ENCODE data around the gene SYDE2.
"Not testable (repeated sequence)": the region's sequence is repeated elsewhere in the genome, so short reads cannot be mapped to it uniquely, and the experiment has no call there.

The SYDE2 gene

DNA sequence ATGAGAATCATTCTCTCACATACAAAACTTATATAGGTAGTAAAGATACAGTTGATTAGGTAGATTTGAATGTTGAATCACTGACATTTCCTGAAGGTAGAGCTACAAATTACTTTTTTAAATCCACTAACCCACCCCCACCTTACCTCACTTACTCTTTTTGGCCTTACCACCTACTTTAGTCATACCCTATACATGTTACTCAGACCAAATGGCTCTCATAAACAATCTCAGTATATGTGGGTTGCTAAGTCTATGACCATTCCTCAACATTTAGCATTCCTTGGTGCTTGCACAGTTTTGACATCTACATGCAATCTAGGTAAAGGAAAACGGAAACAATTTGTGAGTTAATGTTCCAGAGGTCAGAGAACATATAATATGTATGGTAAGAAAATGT is 26.3 kb downstream of the SYDE2 start:
- no peak for DNase-seq (ENCODE audit: low read depth in 3 of 3, low spot score in 1 of 3)

DNA sequence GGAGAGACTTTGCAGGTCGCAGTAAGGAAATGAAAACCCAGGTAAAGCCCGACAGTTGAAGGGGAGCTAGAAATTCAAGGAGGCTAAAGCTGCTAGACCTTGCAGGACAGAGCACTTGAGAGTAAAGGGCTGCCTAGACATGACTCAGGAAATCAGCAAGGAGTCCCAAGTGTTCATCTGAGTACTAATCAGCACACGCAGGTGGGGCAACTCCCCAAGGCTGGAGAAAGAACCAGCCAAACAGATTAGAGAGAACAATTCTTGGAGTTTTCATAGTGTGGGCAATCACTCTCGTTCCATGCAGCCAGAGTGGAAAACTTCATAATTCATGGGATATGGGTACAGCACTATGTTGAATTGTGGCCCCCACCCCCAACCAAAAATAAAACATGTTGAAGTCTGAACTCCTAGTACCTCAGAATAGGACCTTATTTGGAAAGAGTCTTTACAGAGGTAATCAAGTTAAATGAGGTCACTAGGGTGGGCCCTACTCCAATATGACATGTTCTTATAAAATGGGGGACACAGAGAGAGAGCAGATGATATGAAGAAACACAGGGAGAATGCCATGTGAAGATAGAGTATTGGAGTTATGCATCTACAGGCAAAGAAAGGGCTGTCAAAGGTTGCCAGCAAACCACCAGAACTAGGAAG is 28.0 kb downstream of the SYDE2 start:
- no peak for DNase-seq (ENCODE audit: low read depth in 3 of 3, low spot score in 1 of 3)

DNA sequence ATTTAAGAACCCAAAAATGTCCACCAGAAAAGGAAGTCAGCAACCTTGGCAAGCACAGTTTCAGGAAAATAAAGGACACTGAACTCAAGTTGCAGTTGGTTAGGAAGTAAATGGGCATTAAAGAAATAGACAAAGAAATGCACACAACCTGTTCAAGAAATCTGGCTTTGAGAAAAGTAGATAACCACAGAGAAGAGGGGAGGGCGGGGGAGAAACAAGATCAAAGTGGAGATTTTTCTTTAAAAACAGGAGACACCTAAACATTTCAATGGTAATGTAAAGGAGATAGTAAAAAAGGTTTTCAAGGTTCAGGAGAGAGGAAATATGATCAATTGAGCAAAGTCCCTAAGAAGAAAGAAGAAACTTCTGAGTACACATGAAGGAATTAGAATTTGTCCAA is 29.1 kb downstream of the SYDE2 start:
- DNase-seq (ENCODE audit: low read depth in 3 of 3, low spot score in 1 of 3) = no peak

DNA sequence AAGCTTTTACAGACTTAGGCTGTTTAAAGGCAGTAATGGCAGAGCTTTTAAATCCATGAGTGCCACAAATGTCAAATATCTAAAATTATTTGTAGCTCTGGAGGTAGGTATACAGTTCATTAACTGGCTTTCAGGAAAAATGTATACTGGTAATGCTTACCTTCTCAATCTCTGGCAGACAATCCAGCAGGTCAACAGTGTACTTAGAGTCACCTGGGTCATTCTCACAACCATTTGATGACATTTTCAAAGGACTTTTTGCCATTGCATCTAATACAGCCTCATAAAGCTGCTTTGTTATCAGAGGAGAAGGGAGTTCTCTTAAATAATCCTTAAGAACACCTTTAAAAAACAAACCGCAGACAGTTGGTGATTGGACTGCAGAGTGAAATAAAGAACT is 31.9 kb downstream of the SYDE2 start:
- no peak for DNase-seq (ENCODE audit: low read depth in 3 of 3, low spot score in 1 of 3)

DNA sequence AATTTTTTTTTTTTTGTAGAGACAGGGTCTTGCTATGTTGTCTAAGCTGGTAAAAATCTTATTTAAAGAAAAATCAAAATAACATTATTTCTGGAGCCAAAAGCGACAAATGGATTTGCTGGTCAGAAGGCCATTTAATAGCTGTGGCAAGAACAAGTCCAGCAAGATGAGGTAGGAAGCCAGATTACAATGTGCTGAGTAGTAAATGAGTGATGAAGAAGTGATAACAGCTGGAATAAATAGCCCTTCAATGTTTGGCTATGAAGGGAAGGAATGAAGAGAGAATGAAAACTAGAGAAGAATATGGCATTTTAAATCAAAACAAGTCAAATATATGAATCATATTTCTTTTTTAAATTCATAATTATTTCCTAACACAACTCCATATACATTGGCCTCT is 34.5 kb downstream of the SYDE2 start:
- no peak for DNase-seq (ENCODE audit: low read depth in 3 of 3, low spot score in 1 of 3)

DNA sequence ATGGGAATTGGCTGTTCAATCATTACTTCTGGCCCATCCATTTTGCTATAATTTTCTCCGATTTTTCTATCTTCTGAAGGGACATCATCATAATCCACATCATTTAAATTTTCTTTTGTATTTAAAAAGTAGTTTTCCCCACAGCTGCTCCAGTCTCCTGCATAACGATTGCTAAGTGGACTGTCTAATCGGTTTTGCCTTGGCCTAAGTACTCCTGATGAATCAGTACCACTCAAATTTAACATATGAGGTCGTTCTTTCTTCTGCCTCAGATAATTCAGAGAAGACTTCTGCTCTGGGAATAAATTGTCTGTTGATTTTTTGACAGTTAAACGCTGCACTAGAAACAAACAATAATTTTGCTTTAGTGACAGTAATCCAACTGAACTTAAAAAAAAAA is 41.9 kb downstream of the SYDE2 start:
- DNase-seq (ENCODE audit: low read depth in 3 of 3, low spot score in 1 of 3) = no peak

DNA sequence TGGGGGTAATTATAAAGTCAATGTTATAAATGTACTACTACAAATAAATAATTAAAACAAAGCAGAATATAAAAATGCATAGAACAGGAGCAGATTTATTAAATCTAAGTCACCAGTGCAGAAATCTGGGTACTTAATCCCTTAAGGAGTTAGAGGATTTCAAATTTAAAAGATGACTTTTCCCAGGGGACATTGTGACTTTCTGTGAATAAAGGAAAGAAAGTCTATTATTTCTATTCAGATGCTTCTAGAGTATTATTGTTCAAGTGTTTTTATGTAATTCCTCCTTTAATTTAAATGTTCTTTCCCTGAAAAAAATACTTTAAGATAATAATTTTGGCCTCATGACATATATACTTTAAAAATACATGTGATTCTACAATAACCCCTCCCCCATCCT is 43.4 kb downstream of the SYDE2 start:
- DNase-seq (ENCODE audit: low read depth in 3 of 3, low spot score in 1 of 3) = no peak

DNA sequence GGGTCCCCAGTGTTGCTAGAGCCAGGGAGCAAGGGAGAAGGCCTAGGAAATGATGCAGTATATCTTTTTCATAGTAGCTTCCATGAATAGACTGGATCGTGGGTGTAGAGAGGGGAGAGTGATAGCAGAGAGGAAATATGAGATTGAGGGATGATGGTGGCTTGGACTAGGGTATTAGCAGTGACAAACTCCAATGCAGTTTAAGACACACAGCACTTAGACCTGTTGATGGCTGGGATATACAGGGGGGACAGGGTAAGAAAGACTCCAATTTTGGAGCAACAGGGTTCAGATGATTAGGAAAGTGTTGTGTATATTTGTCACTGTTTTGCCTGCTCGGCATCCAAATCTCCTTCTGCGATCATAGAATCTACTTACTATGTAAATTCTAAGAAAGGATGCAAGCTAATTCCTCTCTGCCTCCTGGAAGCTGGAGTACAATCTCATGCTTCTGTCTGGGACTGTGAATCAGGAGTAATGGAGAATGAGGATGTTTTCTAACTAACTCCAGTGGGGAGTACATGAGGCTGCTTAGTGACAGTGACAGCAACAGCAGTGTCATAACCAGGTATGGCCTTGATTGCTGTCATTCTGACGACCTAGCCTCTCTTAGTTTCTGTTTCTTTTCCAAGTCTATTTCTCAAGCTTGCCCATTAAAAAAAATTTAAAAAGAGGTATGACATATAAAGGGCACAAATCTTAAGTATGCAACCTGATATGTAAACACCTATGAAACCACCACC is 47.5 kb downstream of the SYDE2 start:
- no peak for DNase-seq (ENCODE audit: low read depth in 3 of 3, low spot score in 1 of 3)

DNA sequence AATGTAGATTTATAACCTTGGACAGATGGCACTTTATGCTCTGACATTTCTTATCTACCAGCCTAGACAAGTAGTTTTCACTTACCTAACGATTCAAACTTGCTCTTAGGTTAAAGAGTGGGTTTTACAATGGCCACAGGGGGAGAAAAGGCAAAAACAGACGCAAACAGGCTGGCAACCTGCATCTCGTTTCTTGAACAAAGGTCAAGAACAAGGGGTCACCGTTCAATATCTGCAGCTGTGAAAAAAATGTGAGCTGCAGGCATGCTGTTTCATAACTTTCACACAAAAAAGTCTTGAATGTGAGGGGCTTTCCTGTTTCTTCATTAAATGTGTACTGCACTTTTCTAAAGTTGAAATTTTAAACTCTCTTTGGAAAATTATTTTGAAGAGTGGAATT is 49.4 kb downstream of the SYDE2 start:
- DNase-seq (ENCODE audit: low read depth in 3 of 3, low spot score in 1 of 3) = no peak

DNA sequence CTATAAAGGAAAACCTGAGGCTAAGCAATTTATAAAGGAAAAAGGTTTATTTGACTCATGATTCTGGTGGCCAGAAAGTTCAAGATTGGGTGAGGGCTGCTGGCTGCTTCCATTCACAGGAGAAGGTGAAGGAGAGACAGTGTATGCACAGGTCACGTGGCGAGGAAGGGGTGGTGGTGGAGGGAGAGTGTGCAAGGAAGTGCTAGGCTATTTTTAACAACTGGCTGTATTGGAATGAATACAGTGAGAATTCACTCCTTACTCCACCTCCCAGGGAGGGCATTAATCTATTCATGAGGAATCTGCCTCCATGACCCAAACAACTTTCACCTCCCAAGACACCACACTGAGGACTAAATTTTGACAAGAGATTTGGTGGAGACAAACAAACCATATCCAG is 51.0 kb downstream of the SYDE2 start:
- no peak for DNase-seq (ENCODE audit: low read depth in 3 of 3, low spot score in 1 of 3)

DNA sequence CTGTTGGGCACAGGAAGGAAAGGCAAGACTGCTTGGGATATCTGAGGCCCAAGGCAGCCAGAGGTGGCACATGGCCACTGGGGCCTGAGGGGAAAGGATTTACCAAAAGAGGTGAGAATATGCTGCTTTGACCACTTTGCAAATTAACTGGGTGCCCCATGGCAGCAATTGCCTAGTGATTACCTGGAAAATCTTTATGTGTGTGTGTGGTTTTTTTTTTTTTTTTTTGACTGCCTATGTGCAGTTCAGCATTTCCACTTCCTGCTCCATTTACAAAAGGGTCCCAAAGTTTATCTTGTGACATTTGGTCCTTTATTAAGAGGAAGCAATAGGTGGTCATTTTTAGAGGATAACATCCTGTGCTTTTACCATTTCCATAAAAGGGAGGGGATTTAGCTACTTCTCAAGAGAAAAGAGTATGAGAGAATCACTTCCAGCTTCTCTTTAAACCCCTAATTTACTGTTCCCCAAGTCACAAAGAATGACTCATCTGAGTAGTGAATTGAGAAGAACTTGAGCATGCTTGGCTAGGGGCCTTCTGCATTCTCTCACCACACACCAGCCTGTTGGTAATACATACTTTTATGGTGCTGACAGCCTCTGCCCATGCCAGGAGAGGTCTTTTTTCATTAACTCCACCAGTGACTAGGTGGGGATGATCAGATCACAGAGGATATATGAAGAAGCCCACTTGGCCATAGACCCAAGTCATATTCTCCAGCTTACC is 52.1 kb downstream of the SYDE2 start:
- no peak for DNase-seq (ENCODE audit: low read depth in 3 of 3, low spot score in 1 of 3)

DNA sequence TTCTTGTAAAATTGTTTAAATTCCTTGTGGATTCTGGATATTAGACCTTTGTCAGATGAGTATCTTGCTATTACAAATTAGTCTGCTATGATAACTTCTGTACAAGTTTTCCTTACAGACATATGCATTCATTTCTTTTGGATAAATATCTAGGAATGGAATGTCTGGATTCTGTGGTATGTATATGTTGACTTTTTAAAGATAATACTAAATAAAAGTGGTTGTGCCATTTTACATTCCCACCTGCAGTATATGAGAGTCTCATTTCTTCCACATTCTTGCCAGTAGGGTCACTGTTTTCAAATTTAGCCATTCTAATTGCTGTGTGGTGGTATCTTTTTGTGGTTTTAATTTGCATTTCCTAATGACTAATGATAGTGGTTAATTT is 53.9 kb downstream of the SYDE2 start:
- no peak for DNase-seq (ENCODE audit: low read depth in 3 of 3, low spot score in 1 of 3)

DNA sequence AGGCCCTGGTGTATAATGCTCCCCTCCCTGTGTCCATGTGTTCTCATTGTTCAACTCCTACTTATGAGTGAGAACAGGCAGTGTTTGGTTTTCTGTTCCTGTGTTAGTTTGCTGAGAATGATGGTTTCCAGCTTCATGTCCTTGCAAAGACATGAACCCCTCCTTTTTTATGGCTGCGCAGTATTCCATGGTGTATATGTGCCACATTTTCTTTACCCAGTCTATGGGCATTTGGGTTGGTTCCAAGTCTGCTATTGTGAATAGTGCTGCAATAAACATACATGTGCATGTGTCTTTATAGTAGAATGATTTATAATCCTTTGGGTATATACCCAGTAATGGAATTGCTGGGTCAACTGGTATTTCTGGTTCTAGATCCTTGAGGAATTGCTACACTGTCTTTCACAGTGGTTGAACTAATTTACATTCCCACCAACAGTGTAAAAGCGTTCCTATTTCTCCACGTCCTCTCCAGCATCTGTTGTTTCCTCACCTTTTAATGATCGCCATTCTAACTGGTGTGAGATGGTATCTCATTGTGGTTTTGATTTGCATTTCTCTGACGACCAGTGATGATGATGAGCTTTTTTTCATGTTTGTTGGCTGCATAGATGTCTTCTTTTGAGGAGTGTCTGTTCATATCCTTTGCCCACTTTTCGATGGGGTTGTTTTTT is 54.4 kb downstream of the SYDE2 start:
- not testable (repeated sequence) for DNase-seq (ENCODE audit: low read depth in 3 of 3, low spot score in 1 of 3)

DNA sequence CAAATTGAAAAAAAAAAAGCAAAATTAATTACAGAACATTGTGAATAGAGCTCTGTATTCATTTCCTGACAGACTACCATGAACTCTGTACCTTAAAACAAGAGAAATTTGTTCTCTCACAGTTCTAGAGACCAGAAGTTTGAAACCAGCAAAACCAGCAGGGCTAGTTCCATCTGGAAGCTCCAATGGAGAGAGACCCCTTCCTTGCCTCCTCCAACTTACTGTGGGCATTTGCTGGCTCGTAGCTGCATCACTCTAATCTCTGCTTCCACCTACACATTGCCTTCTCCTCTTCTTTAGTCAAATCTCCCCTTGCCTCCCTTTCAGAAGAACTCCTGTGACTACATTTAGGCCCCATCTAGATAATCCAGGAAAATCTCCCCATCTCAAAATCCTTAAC is 56.5 kb downstream of the SYDE2 start:
- no peak for DNase-seq (ENCODE audit: low read depth in 3 of 3, low spot score in 1 of 3)

DNA sequence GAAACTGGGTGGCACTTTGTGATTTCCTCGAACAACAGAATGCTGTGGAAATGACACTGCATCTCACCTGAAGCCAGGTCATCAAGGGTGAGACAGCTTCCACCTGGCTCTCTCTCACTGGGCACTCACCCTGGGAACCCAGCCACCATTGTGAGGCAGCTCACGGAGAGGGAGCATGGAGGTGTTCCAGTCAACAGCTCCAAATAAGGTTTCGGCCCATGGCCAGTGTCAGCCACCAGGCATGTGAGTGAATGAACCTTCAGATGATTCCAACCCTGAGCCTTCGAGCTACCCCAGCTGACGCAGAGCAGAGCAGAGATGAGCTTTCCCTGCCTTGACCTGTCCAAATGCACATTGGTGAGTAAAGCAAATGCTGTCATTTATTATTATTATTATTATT is 58.1 kb downstream of the SYDE2 start:
- DNase-seq (ENCODE audit: low read depth in 3 of 3, low spot score in 1 of 3) = no peak

DNA sequence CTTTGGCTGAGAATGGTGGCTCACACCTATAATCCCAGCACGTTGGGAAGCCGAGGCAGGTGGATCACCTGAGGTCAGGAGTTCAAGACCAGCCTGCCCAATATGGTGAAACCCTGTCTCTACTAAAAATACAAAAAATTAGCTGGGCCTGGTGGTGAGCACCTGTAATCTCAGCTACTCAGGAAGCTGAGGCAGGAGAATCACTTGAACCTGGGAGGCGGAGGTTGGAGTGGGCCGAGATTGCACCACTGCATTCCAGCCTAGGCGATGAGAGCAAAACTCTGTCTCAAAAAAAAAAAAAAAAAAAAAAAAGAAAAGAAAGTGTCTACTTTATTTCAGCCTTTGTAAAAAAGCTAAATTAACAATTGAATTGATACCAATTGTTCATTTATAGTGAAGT is 62.4 kb downstream of the SYDE2 start:
- DNase-seq (ENCODE audit: low read depth in 3 of 3, low spot score in 1 of 3) = not testable (repeated sequence)

DNA sequence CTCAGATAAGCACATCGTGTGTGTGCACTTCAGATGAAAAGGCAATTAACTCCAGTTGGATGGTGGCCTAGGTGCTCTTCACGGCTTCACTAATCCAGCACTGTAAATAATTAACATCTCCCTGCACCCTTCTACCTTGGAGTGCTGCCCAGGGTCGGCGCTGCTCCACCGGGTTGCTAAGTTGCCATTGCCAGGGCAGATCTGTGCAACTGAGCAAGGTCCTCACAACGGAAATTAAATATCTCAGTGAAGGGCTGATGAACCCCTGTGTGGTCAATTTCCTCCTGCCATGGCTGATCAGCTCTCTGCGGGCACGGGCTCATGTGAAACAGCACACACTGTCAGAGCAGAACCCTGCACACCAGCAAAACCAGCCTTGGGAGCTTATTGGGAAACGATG is 63.2 kb downstream of the SYDE2 start:
- DNase-seq (ENCODE audit: low read depth in 3 of 3, low spot score in 1 of 3) = no peak

DNA sequence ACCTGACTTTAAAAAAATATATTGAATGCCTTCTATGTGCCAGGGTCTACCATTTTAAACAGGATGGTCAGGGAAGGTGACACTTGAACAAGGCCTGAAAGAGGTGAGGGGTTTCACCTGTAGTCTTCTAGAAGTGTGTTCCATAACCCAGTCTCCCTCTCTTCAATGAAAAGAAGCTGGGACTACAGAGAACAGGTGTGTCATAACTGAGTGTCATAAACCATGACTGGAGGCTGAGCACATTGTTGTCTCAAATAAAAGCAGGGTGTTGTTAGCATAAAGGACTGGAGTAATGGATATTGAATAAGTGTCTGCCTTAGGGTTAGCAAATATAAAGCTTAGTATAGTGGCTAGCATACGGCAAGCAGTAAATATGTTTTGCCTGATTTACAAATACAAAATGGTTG is 65.4 kb downstream of the SYDE2 start:
- DNase-seq (ENCODE audit: low read depth in 3 of 3, low spot score in 1 of 3) = no peak

DNA sequence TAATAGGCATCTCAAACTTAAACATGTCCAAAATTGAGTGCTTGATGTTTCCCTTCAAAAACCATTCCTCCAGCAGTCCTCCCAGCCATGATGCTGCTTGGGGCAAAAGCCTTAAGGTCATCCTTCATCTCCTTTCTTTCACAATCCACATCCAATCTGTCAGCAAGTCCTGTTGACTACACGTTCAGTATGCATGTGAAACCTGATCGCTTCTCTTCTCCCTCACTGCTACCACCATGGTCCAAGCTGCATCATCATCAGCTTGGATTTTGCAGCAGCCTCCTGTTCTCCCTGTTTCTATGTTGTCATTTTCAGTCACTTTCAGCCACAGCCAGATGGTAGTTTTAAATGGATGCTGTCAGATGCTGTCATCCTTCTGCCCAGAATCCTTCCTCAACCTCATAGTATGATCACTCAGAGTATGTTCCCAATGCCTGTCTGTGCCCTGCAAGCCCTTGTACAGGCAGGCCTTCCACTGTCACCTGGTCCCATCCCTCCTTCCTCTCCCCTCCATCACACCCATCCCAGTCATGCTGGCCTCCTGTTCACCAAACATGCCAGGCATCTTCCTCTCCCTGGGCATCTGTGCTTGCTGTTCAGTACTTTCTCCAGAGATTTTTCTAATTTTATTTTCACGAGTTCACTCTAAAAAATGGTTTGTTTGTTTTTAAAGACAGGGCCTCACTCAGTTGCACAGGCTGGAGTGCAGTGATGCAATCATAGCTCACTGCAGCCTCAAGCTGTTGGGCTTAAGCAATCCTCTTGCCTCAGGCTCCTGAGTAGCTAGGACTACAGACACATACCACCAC is 66.0 kb downstream of the SYDE2 start:
- DNase-seq (ENCODE audit: low read depth in 3 of 3, low spot score in 1 of 3) = no peak

DNA sequence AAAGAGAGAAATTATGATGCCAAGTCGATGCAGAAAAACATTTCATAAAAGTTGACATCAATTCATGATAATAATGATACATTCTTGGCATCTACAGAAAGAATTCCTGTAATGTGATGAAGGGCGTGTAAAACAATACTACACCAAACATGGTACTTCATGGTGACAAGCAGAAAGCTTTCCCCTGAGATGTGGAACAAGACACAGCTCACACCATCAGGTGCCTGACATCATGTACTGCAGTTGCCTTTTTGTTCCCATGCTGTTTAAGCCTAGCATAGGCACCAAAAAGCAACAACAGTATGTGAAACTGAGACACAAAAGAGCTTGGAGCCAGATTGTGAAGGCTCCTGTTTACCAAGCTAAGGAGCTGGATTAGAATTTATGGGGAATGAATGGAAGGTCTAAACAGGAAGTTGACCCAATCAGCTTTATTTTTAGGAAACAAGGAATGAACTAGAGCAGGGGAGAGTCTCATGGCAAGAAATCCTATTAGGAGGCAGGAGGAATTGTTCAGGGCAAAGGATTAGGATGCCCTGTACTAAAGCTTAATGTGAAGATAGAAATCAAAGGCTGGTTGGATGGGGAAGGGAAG is 67.2 kb downstream of the SYDE2 start:
- DNase-seq (ENCODE audit: low read depth in 3 of 3, low spot score in 1 of 3) = no peak
